GM23338 (cell line): ENCODE results near the gene MMP1. TPM values are rescaled to one million over a fixed set of nuclear protein-coding genes. Genes with fewer than 3 reads are reported as not detected.

Source experiments
- ATAC-seq: fragments of 200-7000 bp; cut with Tn5 transposase; 3 replicates; pipeline ENCODE4 v1.9.1; 2020
- DNase-seq: peaks from one replicate; pipeline ENCODE4 v3.0.0-alpha.2; 2015; ENCODE audit warnings: low spot score
- H2AFZ ChIP-seq: fragments of 200-600 bp; sonication (generic); 2 replicates; pipeline ENCODE4 v1.8.0; 2016; ENCODE audit warnings: antibody characterized with exemption, mild to moderate bottlenecking, moderate library complexity
- H3F3A ChIP-seq: fragments of 200-600 bp; sonication (generic); replicated peaks from 2 replicates; pipeline ENCODE4 v1.8.0; 2017; ENCODE audit warnings: antibody characterized with exemption, mixed run types, low read depth
- H3K27ac ChIP-seq: fragments of 200-600 bp; sonication (generic); 2 replicates; pipeline ENCODE4 v1.6.1; 2016; ENCODE audit warnings: low read depth
- H3K27me3 ChIP-seq: fragments of 200-600 bp; sonication (generic); 2 replicates; pipeline ENCODE4 v1.8.0; 2016; ENCODE audit warnings: mild to moderate bottlenecking, mixed run types, moderate library complexity; ENCODE audit not compliant: insufficient read depth
- H3K36me3 ChIP-seq: fragments of 200-600 bp; sonication (generic); 2 replicates; pipeline ENCODE4 v1.8.0; 2016; ENCODE audit warnings: mild to moderate bottlenecking; ENCODE audit not compliant: insufficient read depth
- H3K4me1 ChIP-seq: fragments of 200-600 bp; sonication (generic); 2 replicates; pipeline ENCODE4 v1.8.0; 2016; ENCODE audit warnings: mild to moderate bottlenecking, moderate library complexity; ENCODE audit not compliant: insufficient read depth
- H3K4me2 ChIP-seq: fragments of 200-600 bp; sonication (generic); 2 replicates; pipeline ENCODE4 v1.7.1; 2017; ENCODE audit warnings: mixed run types
- H3K4me3 ChIP-seq: fragments of 200-600 bp; sonication (generic); 2 replicates; pipeline ENCODE4 v1.6.1; 2016; ENCODE audit warnings: mixed run types
- H3K79me2 ChIP-seq: fragments of 200-600 bp; sonication (generic); replicated peaks from 2 replicates; pipeline ENCODE4 v1.8.0; 2017; ENCODE audit warnings: mild to moderate bottlenecking; ENCODE audit not compliant: insufficient read depth
- H3K9me2 ChIP-seq: fragments of 200-600 bp; sonication (generic); 2 replicates; pipeline ENCODE4 v1.8.0; 2017; ENCODE audit not compliant: insufficient read depth
- H4K20me1 ChIP-seq: fragments of 200-600 bp; sonication (generic); replicated peaks from 2 replicates; pipeline ENCODE4 v1.8.0; 2017; ENCODE audit warnings: mild to moderate bottlenecking; ENCODE audit not compliant: insufficient read depth
- H3K27ac Mint-ChIP-seq: 2 replicates; pipeline ENCODE4 v1.8.0; 2020; ENCODE audit warnings: inconsistent platforms, mild to moderate bottlenecking, moderate library complexity, mixed read lengths
- H3K27me3 Mint-ChIP-seq: 3 replicates; pipeline ENCODE4 v1.8.0; 2022; ENCODE audit warnings: low read depth, mild to moderate bottlenecking, moderate library complexity, mixed read lengths, inconsistent platforms; ENCODE audit not compliant: insufficient read depth, poor library complexity
- H3K36me3 Mint-ChIP-seq: 3 replicates; pipeline ENCODE4 v1.8.0; 2021; ENCODE audit warnings: low read depth, mild to moderate bottlenecking, inconsistent platforms, moderate library complexity, mixed read lengths
- H3K4me1 Mint-ChIP-seq: 3 replicates; pipeline ENCODE4 v1.8.0; 2020; ENCODE audit warnings: mild to moderate bottlenecking, inconsistent platforms, mixed read lengths
- H3K4me3 Mint-ChIP-seq: 3 replicates; pipeline ENCODE4 v1.8.0; 2021; ENCODE audit warnings: moderate library complexity, mild to moderate bottlenecking, inconsistent platforms, mixed read lengths
- H3K9me3 Mint-ChIP-seq: 3 replicates; pipeline ENCODE4 v1.8.0; 2020; ENCODE audit warnings: moderate library complexity, mild to moderate bottlenecking, inconsistent platforms, mixed read lengths
- EZH2 ChIP-seq: fragments of 200-600 bp; sonication (generic); IDR thresholded peaks from one replicate; pipeline ENCODE4 v1.8.0; 2017; ENCODE audit warnings: antibody characterized with exemption, mild to moderate bottlenecking, low read depth; ENCODE audit not compliant: unreplicated experiment
- EZH2phosphoT487 ChIP-seq: fragments of 200-600 bp; sonication (generic); IDR thresholded peaks from one replicate; pipeline ENCODE4 v1.8.1; 2018; ENCODE audit warnings: antibody characterized with exemption; ENCODE audit not compliant: unreplicated experiment
- JUNB ChIP-seq: IDR thresholded peaks from one replicate; pipeline ENCODE4 v1.6.1; 2016; ENCODE audit warnings: antibody characterized with exemption; ENCODE audit not compliant: unreplicated experiment
- ZNF331 ChIP-seq: fragments of 250-450 bp; sonication (Bioruptor Pico); IDR thresholded peaks from 2 replicates; pipeline ENCODE4 v1.5.0; 2020; ENCODE audit warnings: low read depth, mild to moderate bottlenecking, moderate library complexity
- polyA plus RNA-seq: library from polyadenylated mRNA; unstranded; fragments of >200 nt; fragmentation: Nextera tagmentation; extraction: Ambion mirVana; gene quantifications from 2 replicates; pipeline ENCODE4 v1.2.1, GENCODE V29; 2016
- total RNA-seq: library from RNA; depleted of rRNA; stranded (reverse); fragments of >200 nt; shearing (Covaris generic); gene quantifications from 2 replicates; pipeline ENCODE4 v1.2.3, GENCODE V29; 2014
- TF ChIP-seq, protein P1 (sequence below): fragments of 250-450 bp; sonication (Bioruptor Pico); IDR thresholded peaks from 2 replicates; pipeline ENCODE4 v1.5.0; 2020; ENCODE audit warnings: mild to moderate bottlenecking, moderate library complexity
- TF ChIP-seq, protein P2 (sequence below), 2 experiments: fragments of 200-600 bp in 1 of 2; sonication (generic) in 1 of 2; conservative IDR thresholded peaks; 2 replicates each; pipeline versions ENCODE4 v1.5.1 to v1.6.1; 2016 to 2017; ENCODE audit warnings: antibody characterized with exemption in 2 of 2, low read depth in 2 of 2, mild to moderate bottlenecking in 2 of 2, moderate library complexity in 1 of 2

MMP1 gene
- total and polyA plus RNA-seq, 2 experiments from 2014 or later, result not detected

- ATAC-seq (no peak), DNase-seq (no peak)
- Mint-ChIP-seq H3K9me3 (no peaks in the 10 kb centered on the region), H3K4me1 (peaks cover 29% of the 10 kb centered on the region), H3K36me3 (no peaks in the 10 kb centered on the region), H3K4me3 (no peak overlapping the region), H3K27me3 (no peaks in the 10 kb centered on the region), H3K27ac (peak overlapping the region; percentile 36; the same call in 1 of the 2 replicates)
- peaks cover 18% of the 10 kb centered on the region for H3K4me1 ChIP-seq
- no peak overlapping the region for H2AFZ ChIP-seq
- H3K36me3 ChIP-seq, result no peaks in the 10 kb centered on the region
- 0 out of 2 replicates have a peak, but pooled peaks cover 3% of the 10 kb centered on the region for H3K9me2 ChIP-seq
- no peaks in the 10 kb centered on the region for H3K27me3 ChIP-seq
- H4K20me1 ChIP-seq, result no peaks in the 10 kb centered on the region
- no peaks in the 10 kb centered on the region for H3F3A ChIP-seq
- no peak overlapping the region for H3K27ac ChIP-seq
- TF ChIP-seq JUNB (no peak), EZH2phosphoT487 (no peak), EZH2 (no peak), ZNF331 (CRISPR knock-in tag) (no peak)
- TF ChIP-seq, protein P1, sequence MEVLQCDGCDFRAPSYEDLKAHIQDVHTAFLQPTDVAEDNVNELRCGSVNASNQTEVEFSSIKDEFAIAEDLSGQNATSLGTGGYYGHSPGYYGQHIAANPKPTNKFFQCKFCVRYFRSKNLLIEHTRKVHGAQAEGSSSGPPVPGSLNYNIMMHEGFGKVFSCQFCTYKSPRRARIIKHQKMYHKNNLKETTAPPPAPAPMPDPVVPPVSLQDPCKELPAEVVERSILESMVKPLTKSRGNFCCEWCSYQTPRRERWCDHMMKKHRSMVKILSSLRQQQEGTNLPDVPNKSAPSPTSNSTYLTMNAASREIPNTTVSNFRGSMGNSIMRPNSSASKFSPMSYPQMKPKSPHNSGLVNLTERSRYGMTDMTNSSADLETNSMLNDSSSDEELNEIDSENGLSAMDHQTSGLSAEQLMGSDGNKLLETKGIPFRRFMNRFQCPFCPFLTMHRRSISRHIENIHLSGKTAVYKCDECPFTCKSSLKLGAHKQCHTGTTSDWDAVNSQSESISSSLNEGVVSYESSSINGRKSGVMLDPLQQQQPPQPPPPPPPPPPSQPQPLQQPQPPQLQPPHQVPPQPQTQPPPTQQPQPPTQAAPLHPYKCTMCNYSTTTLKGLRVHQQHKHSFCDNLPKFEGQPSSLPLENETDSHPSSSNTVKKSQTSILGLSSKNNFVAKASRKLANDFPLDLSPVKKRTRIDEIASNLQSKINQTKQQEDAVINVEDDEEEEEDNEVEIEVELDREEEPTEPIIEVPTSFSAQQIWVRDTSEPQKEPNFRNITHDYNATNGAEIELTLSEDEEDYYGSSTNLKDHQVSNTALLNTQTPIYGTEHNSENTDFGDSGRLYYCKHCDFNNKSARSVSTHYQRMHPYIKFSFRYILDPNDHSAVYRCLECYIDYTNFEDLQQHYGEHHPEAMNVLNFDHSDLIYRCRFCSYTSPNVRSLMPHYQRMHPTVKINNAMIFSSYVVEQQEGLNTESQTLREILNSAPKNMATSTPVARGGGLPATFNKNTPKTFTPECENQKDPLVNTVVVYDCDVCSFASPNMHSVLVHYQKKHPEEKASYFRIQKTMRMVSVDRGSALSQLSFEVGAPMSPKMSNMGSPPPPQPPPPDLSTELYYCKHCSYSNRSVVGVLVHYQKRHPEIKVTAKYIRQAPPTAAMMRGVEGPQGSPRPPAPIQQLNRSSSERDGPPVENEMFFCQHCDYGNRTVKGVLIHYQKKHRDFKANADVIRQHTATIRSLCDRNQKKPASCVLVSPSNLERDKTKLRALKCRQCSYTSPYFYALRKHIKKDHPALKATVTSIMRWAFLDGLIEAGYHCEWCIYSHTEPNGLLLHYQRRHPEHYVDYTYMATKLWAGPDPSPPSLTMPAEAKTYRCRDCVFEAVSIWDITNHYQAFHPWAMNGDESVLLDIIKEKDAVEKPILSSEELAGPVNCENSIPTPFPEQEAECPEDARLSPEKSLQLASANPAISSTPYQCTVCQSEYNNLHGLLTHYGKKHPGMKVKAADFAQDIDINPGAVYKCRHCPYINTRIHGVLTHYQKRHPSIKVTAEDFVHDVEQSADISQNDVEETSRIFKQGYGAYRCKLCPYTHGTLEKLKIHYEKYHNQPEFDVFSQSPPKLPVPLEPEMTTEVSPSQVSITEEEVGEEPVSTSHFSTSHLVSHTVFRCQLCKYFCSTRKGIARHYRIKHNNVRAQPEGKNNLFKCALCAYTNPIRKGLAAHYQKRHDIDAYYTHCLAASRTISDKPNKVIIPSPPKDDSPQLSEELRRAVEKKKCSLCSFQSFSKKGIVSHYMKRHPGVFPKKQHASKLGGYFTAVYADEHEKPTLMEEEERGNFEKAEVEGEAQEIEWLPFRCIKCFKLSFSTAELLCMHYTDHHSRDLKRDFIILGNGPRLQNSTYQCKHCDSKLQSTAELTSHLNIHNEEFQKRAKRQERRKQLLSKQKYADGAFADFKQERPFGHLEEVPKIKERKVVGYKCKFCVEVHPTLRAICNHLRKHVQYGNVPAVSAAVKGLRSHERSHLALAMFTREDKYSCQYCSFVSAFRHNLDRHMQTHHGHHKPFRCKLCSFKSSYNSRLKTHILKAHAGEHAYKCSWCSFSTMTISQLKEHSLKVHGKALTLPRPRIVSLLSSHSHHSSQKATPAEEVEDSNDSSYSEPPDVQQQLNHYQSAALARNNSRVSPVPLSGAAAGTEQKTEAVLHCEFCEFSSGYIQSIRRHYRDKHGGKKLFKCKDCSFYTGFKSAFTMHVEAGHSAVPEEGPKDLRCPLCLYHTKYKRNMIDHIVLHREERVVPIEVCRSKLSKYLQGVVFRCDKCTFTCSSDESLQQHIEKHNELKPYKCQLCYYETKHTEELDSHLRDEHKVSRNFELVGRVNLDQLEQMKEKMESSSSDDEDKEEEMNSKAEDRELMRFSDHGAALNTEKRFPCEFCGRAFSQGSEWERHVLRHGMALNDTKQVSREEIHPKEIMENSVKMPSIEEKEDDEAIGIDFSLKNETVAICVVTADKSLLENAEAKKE (CRISPR knock-in tag), result no peak
- TF ChIP-seq, protein P2, sequence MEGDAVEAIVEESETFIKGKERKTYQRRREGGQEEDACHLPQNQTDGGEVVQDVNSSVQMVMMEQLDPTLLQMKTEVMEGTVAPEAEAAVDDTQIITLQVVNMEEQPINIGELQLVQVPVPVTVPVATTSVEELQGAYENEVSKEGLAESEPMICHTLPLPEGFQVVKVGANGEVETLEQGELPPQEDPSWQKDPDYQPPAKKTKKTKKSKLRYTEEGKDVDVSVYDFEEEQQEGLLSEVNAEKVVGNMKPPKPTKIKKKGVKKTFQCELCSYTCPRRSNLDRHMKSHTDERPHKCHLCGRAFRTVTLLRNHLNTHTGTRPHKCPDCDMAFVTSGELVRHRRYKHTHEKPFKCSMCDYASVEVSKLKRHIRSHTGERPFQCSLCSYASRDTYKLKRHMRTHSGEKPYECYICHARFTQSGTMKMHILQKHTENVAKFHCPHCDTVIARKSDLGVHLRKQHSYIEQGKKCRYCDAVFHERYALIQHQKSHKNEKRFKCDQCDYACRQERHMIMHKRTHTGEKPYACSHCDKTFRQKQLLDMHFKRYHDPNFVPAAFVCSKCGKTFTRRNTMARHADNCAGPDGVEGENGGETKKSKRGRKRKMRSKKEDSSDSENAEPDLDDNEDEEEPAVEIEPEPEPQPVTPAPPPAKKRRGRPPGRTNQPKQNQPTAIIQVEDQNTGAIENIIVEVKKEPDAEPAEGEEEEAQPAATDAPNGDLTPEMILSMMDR (conservative IDR thresholded peaks at IDR 0.05; ENCODE audit: low read depth in 2 of 2), result no peak
- H3K79me2 ChIP-seq, result no peaks in the 10 kb centered on the region
- no peak overlapping the region for H3K4me2 ChIP-seq
- H3K4me3 ChIP-seq, result no peak overlapping the region
These were observed 42.1 kb upstream of the MMP1 start for GRCh38 chr11:102840018-102840417.
